SU-DHL-6 (cell line): ENCODE measurements around the gene TBC1D21.

ENCODE experiments used
- EZH2phosphoT487 ChIP-seq: fragments of 200-600 bp; sonication (generic), shearing (Covaris generic); conservative IDR thresholded peaks from 2 replicates; pipeline ENCODE4 v1.6.1; 2018; ENCODE audit warnings: mild to moderate bottlenecking, antibody characterized with exemption, low read length, moderate library complexity, mixed read lengths
- TF ChIP-seq, protein P1 (sequence below): fragments of 200-600 bp; sonication (generic); IDR thresholded peaks from one replicate; pipeline ENCODE4 v1.5.1; 2017; ENCODE audit warnings: antibody characterized with exemption, mild to moderate bottlenecking, low read length, moderate library complexity; ENCODE audit not compliant: insufficient read depth, poor library complexity, severe bottlenecking

DNA sequence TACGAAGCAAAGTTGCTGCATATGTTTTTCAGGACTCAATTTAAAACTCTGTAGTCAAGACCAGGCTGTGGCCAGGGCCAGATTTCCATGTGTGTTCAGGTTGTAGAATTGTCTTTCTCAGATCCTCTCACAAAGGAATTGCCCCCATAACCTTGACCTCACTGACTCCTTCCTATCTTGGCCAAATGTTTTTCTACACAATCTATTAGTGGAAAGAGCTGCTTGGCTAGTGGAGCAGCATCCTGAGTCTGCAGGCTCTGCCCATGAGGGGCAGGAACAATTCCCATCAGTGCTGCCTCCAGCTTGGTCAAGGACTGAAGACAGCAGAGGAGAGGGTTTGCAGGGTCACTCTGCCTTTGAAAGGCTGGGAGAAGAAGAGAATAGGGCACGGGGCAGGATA, 6.9 kb upstream of the TBC1D21 start:
- TF ChIP-seq, protein P1, sequence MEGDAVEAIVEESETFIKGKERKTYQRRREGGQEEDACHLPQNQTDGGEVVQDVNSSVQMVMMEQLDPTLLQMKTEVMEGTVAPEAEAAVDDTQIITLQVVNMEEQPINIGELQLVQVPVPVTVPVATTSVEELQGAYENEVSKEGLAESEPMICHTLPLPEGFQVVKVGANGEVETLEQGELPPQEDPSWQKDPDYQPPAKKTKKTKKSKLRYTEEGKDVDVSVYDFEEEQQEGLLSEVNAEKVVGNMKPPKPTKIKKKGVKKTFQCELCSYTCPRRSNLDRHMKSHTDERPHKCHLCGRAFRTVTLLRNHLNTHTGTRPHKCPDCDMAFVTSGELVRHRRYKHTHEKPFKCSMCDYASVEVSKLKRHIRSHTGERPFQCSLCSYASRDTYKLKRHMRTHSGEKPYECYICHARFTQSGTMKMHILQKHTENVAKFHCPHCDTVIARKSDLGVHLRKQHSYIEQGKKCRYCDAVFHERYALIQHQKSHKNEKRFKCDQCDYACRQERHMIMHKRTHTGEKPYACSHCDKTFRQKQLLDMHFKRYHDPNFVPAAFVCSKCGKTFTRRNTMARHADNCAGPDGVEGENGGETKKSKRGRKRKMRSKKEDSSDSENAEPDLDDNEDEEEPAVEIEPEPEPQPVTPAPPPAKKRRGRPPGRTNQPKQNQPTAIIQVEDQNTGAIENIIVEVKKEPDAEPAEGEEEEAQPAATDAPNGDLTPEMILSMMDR, result no peak
- no peak for TF ChIP-seq EZH2phosphoT487
